ENCODE results near the gene MICAL3. TPM values are rescaled to one million over a fixed set of nuclear protein-coding genes. Genes with fewer than 3 reads are reported as not detected.
A peak's percentile ranks its signal among the peaks of the same experiment; 100 is the strongest.
"Not testable (repeated sequence)": the region's sequence is repeated elsewhere in the genome, so short reads cannot be mapped to it uniquely, and the experiment has no call there.

MICAL3 gene
- total RNA-seq, 1 donor from 2014 or later = 31.2 TPM

GRCh38 chr22:18000441-18001039, 23.8 kb downstream of the MICAL3 start:
- Histone ChIP-seq H3K36me3 (no peaks in the 10 kb centered on the region), H3K27me3 (no peaks in the 10 kb centered on the region), H3K9me3 (no peaks in the 10 kb centered on the region), H3K4me3 (peak overlapping the region; percentile 75), H3K27ac (peak overlapping the region; percentile 96), H3K4me1 (peaks cover 12% of the 10 kb centered on the region)
- intact Hi-C loops (cut with DNase I) = no loop called here
- ATAC-seq = no peak
- TF ChIP-seq CTCF (IDR thresholded peaks at IDR 0.05) = no peak
- no peak for DNase-seq

GRCh38 chr22:17999851-18000250, 24.5 kb downstream of the MICAL3 start:
- DNase-seq (no peak), ATAC-seq (no peak)
- H3K4me1 ChIP-seq = peaks cover 12% of the 10 kb centered on the region
- no peak overlapping the region for H3K27ac ChIP-seq
- TF ChIP-seq CTCF (IDR thresholded peaks at IDR 0.05) = no peak
- peak overlapping the region; percentile 75 for H3K4me3 ChIP-seq
- intact Hi-C loops (cut with DNase I) = no loop called here
- H3K27me3 ChIP-seq = no peaks in the 10 kb centered on the region
- no peaks in the 10 kb centered on the region for H3K36me3 ChIP-seq
- no peaks in the 10 kb centered on the region for H3K9me3 ChIP-seq

- no peaks in the 10 kb centered on the region for H3K9me3 ChIP-seq
- peaks cover 12% of the 10 kb centered on the region for H3K4me1 ChIP-seq
- no peak for DNase-seq
- intact Hi-C loops (cut with DNase I) = no loop called here
- no peak for ATAC-seq
- H3K27me3 ChIP-seq = no peaks in the 10 kb centered on the region
- no peak overlapping the region for H3K4me3 ChIP-seq
- H3K27ac ChIP-seq = no peak overlapping the region
- no peaks in the 10 kb centered on the region for H3K36me3 ChIP-seq
- no peak for TF ChIP-seq CTCF (IDR thresholded peaks at IDR 0.05)
Observed at GRCh38 chr22:17998913-17999312, 25.4 kb downstream of the MICAL3 start.

- H3K9me3 ChIP-seq = no peaks in the 10 kb centered on the region
- intact Hi-C loops (cut with DNase I) = no loop called here
- H3K27ac ChIP-seq = no peak overlapping the region
- ATAC-seq = no peak
- H3K27me3 ChIP-seq = no peaks in the 10 kb centered on the region
- no peaks in the 10 kb centered on the region for H3K36me3 ChIP-seq
- no peak for TF ChIP-seq CTCF (IDR thresholded peaks at IDR 0.05)
- H3K4me3 ChIP-seq = no peak overlapping the region
- H3K4me1 ChIP-seq = peaks cover 12% of the 10 kb centered on the region
- no peak for DNase-seq
Observed at GRCh38 chr22:17997456-17997855, 26.9 kb downstream of the MICAL3 start.

- H3K9me3 ChIP-seq; H3K36me3 ChIP-seq; H3K4me1 ChIP-seq; H3K4me3 ChIP-seq; H3K27ac ChIP-seq; H3K27me3 ChIP-seq; ATAC-seq; intact Hi-C loops (cut with DNase I); DNase-seq: not testable (repeated sequence)
Observed at GRCh38 chr22:17995256-17995655, 29.1 kb downstream of the MICAL3 start.

- ATAC-seq (no peak), DNase-seq (no peak)
- Histone ChIP-seq H3K4me1 (peaks cover 1% of the 10 kb centered on the region), H3K9me3 (no peaks in the 10 kb centered on the region), H3K27me3 (no peaks in the 10 kb centered on the region), H3K4me3 (no peak overlapping the region), H3K36me3 (no peaks in the 10 kb centered on the region), H3K27ac (no peak overlapping the region)
- no peak for TF ChIP-seq CTCF (IDR thresholded peaks at IDR 0.05)
- intact Hi-C loops (cut with DNase I) = no loop called here
Observed at GRCh38 chr22:17994424-17995108, 29.8 kb downstream of the MICAL3 start.

GRCh38 chr22:17992976-17993375, 31.4 kb downstream of the MICAL3 start:
- H3K9me3 ChIP-seq; H3K27ac ChIP-seq; H3K36me3 ChIP-seq; DNase-seq; H3K4me3 ChIP-seq; H3K4me1 ChIP-seq; ATAC-seq; H3K27me3 ChIP-seq; intact Hi-C loops (cut with DNase I): not testable (repeated sequence)

- DNase-seq; H3K27ac ChIP-seq; ATAC-seq; H3K4me3 ChIP-seq; intact Hi-C loops (cut with DNase I); H3K27me3 ChIP-seq; H3K9me3 ChIP-seq; H3K4me1 ChIP-seq; H3K36me3 ChIP-seq: not testable (repeated sequence)
Observed at GRCh38 chr22:17991992-17992391, 32.4 kb downstream of the MICAL3 start.

Data from upper lobe of right lung (tissue), 1 donor.